SK-N-SH treated with all-trans-retinoic acid at 6 μM for 48 hours (cell line): Measurements from ENCODE around the gene PPP1R3C.

Source experiments
- ATAC-seq: fragments of 200-7000 bp; cut with Tn5 transposase; 3 replicates; pipeline ENCODE4 v1.9.1; 2020; ENCODE audit warnings: mild to moderate bottlenecking, moderate library complexity
- ARNTL ChIP-seq: fragments of 450-650 bp; formaldehyde crosslinking; IDR thresholded peaks from 2 replicates; pipeline ENCODE4 v1.5.0; 2020; ENCODE audit warnings: low read depth, mild to moderate bottlenecking, moderate library complexity, borderline replicate concordance
- BACH2 ChIP-seq: fragments of 250-450 bp; sonication (Bioruptor Pico); IDR thresholded peaks from 2 replicates; pipeline ENCODE4 v1.9.0; 2021; ENCODE audit warnings: mild to moderate bottlenecking, borderline replicate concordance
- CSDC2 ChIP-seq: fragments of 250-450 bp; sonication (Bioruptor Pico); IDR thresholded peaks from 2 replicates; pipeline ENCODE4 v1.5.0; 2020; ENCODE audit warnings: mild to moderate bottlenecking, moderate library complexity
- ESRRG ChIP-seq: fragments of 250-450 bp; sonication (Bioruptor Pico); IDR thresholded peaks from 2 replicates; pipeline ENCODE4 v1.6.1; 2021; ENCODE audit warnings: mild to moderate bottlenecking
- GLIS3 ChIP-seq: fragments of 250-450 bp; sonication (Bioruptor Pico); IDR thresholded peaks from 2 replicates; pipeline ENCODE4 v1.5.0; 2020; ENCODE audit warnings: mild to moderate bottlenecking, moderate library complexity
- ISL1 ChIP-seq: fragments of 250-450 bp; sonication (Bioruptor Pico); IDR thresholded peaks from 2 replicates; pipeline ENCODE4 v2.1.2; 2022; ENCODE audit warnings: mild to moderate bottlenecking, moderate library complexity
- OSR1 ChIP-seq: fragments of 250-450 bp; sonication (Bioruptor Pico); IDR thresholded peaks from 2 replicates; pipeline ENCODE4 v1.8.0; 2022; ENCODE audit warnings: moderate library complexity, mild to moderate bottlenecking, inconsistent platforms
- PPARA ChIP-seq: fragments of 250-450 bp; sonication (Bioruptor Pico); IDR thresholded peaks from 2 replicates; pipeline ENCODE4 v1.5.0; 2020; ENCODE audit warnings: mild to moderate bottlenecking, borderline replicate concordance
- RARB ChIP-seq: fragments of 250-450 bp; sonication (Bioruptor Pico); IDR thresholded peaks from 2 replicates; pipeline ENCODE4 v1.8.0; 2021; ENCODE audit warnings: mild to moderate bottlenecking, moderate library complexity
- SNAI2 ChIP-seq: fragments of 250-450 bp; sonication (Bioruptor Pico); IDR thresholded peaks from 2 replicates; pipeline ENCODE4 v1.5.0; 2020; ENCODE audit warnings: mild to moderate bottlenecking, moderate library complexity
- TOX ChIP-seq: fragments of 250-450 bp; sonication (Bioruptor Pico); IDR thresholded peaks from 2 replicates; pipeline ENCODE4 v1.8.0; 2021; ENCODE audit warnings: mild to moderate bottlenecking, moderate library complexity, borderline replicate concordance
- TSHZ2 ChIP-seq: fragments of 250-450 bp; sonication (Bioruptor Pico); IDR thresholded peaks from 2 replicates; pipeline ENCODE4 v1.5.0; 2020; ENCODE audit warnings: mild to moderate bottlenecking, moderate library complexity
- ZC3H10 ChIP-seq: fragments of 250-450 bp; sonication (Bioruptor Pico); IDR thresholded peaks from 2 replicates; pipeline ENCODE4 v1.5.1; 2021; ENCODE audit warnings: mild to moderate bottlenecking, moderate library complexity
- ZFP3 ChIP-seq: fragments of 250-450 bp; sonication (Bioruptor Pico); IDR thresholded peaks from 2 replicates; pipeline ENCODE4 v1.5.0; 2020; ENCODE audit warnings: mild to moderate bottlenecking, moderate library complexity
- ZFP30 ChIP-seq: fragments of 450-650 bp; formaldehyde crosslinking; IDR thresholded peaks from 2 replicates; pipeline ENCODE4 v1.5.0; 2022; ENCODE audit warnings: mild to moderate bottlenecking, moderate library complexity
- ZNF565 ChIP-seq: fragments of 450-650 bp; formaldehyde crosslinking; conservative IDR thresholded peaks from 2 replicates; pipeline ENCODE4 v1.5.0; 2020; ENCODE audit warnings: low read depth, mild to moderate bottlenecking, moderate library complexity
- ZNF70 ChIP-seq: fragments of 450-650 bp; formaldehyde crosslinking; IDR thresholded peaks from 2 replicates; pipeline ENCODE4 v1.5.0; 2020; ENCODE audit warnings: mild to moderate bottlenecking, moderate library complexity
- ZNF8 ChIP-seq: fragments of 450-650 bp; formaldehyde crosslinking; IDR thresholded peaks from 2 replicates; pipeline ENCODE4 v1.5.0; 2020; ENCODE audit warnings: mild to moderate bottlenecking, moderate library complexity
- TF ChIP-seq, protein P1 (sequence below): fragments of 250-450 bp; sonication (Bioruptor Pico); IDR thresholded peaks from 2 replicates; pipeline ENCODE4 v1.5.1; 2020; ENCODE audit warnings: low read depth, mild to moderate bottlenecking, moderate library complexity
- TF ChIP-seq, protein P2 (sequence below): fragments of 250-450 bp; sonication (Bioruptor Pico); IDR thresholded peaks from 2 replicates; pipeline ENCODE4 v1.8.0; 2021; ENCODE audit warnings: low read depth, mild to moderate bottlenecking, moderate library complexity, borderline replicate concordance
- TF ChIP-seq, protein P3 (sequence below): fragments of 250-450 bp; sonication (Bioruptor Pico); IDR thresholded peaks from 2 replicates; pipeline ENCODE4 v1.5.1; 2021; ENCODE audit warnings: mild to moderate bottlenecking, moderate library complexity

Gene PPP1R3C

GRCh38 chr10:91622601-91623000 lies 10.3 kb downstream of the PPP1R3C start:
- no peak for ATAC-seq
- TF ChIP-seq ARNTL (no peak), TSHZ2 (no peak), ZNF8 (no peak), SNAI2 (no peak), ZFP30 (CRISPR knock-in tag) (peak; percentile 91)
- TF ChIP-seq, protein P1, sequence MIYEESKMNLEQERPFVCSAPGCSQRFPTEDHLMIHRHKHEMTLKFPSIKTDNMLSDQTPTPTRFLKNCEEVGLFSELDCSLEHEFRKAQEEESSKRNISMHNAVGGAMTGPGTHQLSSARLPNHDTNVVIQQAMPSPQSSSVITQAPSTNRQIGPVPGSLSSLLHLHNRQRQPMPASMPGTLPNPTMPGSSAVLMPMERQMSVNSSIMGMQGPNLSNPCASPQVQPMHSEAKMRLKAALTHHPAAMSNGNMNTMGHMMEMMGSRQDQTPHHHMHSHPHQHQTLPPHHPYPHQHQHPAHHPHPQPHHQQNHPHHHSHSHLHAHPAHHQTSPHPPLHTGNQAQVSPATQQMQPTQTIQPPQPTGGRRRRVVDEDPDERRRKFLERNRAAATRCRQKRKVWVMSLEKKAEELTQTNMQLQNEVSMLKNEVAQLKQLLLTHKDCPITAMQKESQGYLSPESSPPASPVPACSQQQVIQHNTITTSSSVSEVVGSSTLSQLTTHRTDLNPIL (CRISPR knock-in tag) = no peak
- TF ChIP-seq, all 23 proteins: peak for 1

- no peak for ATAC-seq
- TF ChIP-seq ESRRG (CRISPR knock-in tag) = no peak
- TF ChIP-seq CSDC2 = no peak
- no peak for TF ChIP-seq ISL1 (CRISPR knock-in tag)
- TF ChIP-seq ZNF565 = no peak
- no peak for TF ChIP-seq ZNF8
Measured at GRCh38 chr10:91621483-91622113, 11.3 kb downstream of the PPP1R3C start.

GRCh38 chr10:91617072-91617609 lies 15.7 kb downstream of the PPP1R3C start:
- no peak for ATAC-seq
- TF ChIP-seq PPARA (no peak), ISL1 (CRISPR knock-in tag) (no peak), RARB (CRISPR knock-in tag) (no peak), GLIS3 (CRISPR knock-in tag) (no peak), TOX (CRISPR knock-in tag) (0 out of 2 replicates have a peak, but pooled peaks have one; percentile 47), ZNF565 (no peak), ZFP3 (CRISPR knock-in tag) (no peak), ZC3H10 (no peak)
- TF ChIP-seq, protein P1 (CRISPR knock-in tag) = no peak
- TF ChIP-seq, all 23 proteins: peak for 1

DNA sequence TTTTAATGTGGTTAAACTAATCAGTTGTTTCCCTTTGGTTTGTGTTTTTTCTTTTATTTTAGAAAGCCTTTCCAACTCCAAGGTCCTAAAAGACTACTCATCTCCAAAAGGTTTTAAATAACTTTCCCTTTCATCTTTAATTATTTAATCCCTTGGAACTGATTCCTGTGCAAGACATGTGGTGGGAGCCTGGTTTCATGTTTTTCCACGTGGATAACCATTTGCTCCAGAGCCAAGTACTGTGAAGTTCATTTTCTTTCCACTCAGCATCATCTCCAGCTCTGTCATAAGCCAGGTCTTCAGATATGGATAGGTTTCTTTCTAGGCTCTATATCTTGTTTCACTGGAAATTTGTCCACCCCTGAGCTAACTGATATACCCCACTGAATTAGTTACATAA lies 16.7 kb downstream of the PPP1R3C start:
- ATAC-seq = no peak
- TF ChIP-seq ZFP3 (CRISPR knock-in tag) (no peak), ISL1 (CRISPR knock-in tag) (no peak), SNAI2 (no peak), BACH2 (CRISPR knock-in tag) (no peak), ESRRG (CRISPR knock-in tag) (no peak), TSHZ2 (no peak), RARB (CRISPR knock-in tag) (no peak), ARNTL (no peak), ZNF70 (no peak), OSR1 (CRISPR knock-in tag) (no peak), GLIS3 (CRISPR knock-in tag) (no peak), CSDC2 (no peak), ZNF565 (no peak), ZC3H10 (no peak)
- TF ChIP-seq, protein P1 (CRISPR knock-in tag) = no peak
- TF ChIP-seq, protein P2, sequence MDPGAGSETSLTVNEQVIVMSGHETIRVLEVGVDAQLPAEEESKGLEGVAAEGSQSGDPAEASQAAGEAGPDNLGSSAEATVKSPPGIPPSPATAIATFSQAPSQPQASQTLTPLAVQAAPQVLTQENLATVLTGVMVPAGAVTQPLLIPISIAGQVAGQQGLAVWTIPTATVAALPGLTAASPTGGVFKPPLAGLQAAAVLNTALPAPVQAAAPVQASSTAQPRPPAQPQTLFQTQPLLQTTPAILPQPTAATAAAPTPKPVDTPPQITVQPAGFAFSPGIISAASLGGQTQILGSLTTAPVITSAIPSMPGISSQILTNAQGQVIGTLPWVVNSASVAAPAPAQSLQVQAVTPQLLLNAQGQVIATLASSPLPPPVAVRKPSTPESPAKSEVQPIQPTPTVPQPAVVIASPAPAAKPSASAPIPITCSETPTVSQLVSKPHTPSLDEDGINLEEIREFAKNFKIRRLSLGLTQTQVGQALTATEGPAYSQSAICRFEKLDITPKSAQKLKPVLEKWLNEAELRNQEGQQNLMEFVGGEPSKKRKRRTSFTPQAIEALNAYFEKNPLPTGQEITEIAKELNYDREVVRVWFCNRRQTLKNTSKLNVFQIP (CRISPR knock-in tag) = no peak
- TF ChIP-seq, protein P3, sequence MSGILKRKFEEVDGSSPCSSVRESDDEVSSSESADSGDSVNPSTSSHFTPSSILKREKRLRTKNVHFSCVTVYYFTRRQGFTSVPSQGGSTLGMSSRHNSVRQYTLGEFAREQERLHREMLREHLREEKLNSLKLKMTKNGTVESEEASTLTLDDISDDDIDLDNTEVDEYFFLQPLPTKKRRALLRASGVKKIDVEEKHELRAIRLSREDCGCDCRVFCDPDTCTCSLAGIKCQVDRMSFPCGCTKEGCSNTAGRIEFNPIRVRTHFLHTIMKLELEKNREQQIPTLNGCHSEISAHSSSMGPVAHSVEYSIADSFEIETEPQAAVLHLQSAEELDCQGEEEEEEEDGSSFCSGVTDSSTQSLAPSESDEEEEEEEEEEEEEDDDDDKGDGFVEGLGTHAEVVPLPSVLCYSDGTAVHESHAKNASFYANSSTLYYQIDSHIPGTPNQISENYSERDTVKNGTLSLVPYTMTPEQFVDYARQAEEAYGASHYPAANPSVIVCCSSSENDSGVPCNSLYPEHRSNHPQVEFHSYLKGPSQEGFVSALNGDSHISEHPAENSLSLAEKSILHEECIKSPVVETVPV (CRISPR knock-in tag) = no peak
